WTC11 (cell line): ENCODE measurements around the gene SLC12A8. TPM values are rescaled to one million over a fixed set of nuclear protein-coding genes. Genes with fewer than 3 reads are reported as not detected.

Experiments
- ATAC-seq: fragments of 200-7000 bp; cut with Tn5 transposase; 2 replicates; pipeline ENCODE4 v1.10.0; 2021; ENCODE audit warnings: mild to moderate bottlenecking, moderate library complexity
- CTCF ChIA-PET: fragments of 300-600 bp; sonication (Branson Sonifier 250); formaldehyde crosslinking; loops from one replicate; lab custom pipeline; 2021; ENCODE audit warnings: antibody characterized with exemption; lab: Charles Lee
- POLR2A ChIA-PET: fragments of 350-600 bp; sonication (Branson Sonifier 250); formaldehyde crosslinking; loops from one replicate; lab custom pipeline; 2021; ENCODE audit warnings: antibody characterized with exemption; lab: Charles Lee
- DNase-seq: peaks from one replicate; pipeline ENCODE4 v3.0.0; 2021; ENCODE audit warnings: low spot score
- H3K27ac Mint-ChIP-seq: 2 replicates; pipeline ENCODE4 v1.8.0; 2021; ENCODE audit warnings: mixed read lengths
- H3K27me3 Mint-ChIP-seq: 2 replicates; pipeline ENCODE4 v1.8.0; 2021; ENCODE audit warnings: low read depth, mild to moderate bottlenecking, moderate library complexity, mixed read lengths
- H3K36me3 Mint-ChIP-seq: 2 replicates; pipeline ENCODE4 v1.8.0; 2021; ENCODE audit warnings: mixed read lengths
- H3K4me1 Mint-ChIP-seq: 2 replicates; pipeline ENCODE4 v1.8.0; 2022; ENCODE audit warnings: mixed read lengths
- H3K4me3 Mint-ChIP-seq: 2 replicates; pipeline ENCODE4 v1.8.0; 2021; ENCODE audit warnings: mild to moderate bottlenecking, moderate library complexity, mixed read lengths
- H3K9me3 Mint-ChIP-seq: 2 replicates; pipeline ENCODE4 v1.8.0; 2021; ENCODE audit warnings: mixed read lengths
- ATF1 ChIP-seq: sonication (generic); formaldehyde crosslinking; IDR thresholded peaks from 2 replicates; pipeline ENCODE4 v1.8.1; 2023; ENCODE audit warnings: mild to moderate bottlenecking, moderate library complexity, missing genetic modification reagents
- ELF4 ChIP-seq: sonication (generic); formaldehyde crosslinking; IDR thresholded peaks from 2 replicates; pipeline ENCODE4 v1.8.1; 2022; ENCODE audit warnings: low read depth, mild to moderate bottlenecking, moderate library complexity, missing genetic modification reagents
- EMX1 ChIP-seq: fragments of 250-450 bp; sonication (Bioruptor Pico); IDR thresholded peaks from 2 replicates; pipeline ENCODE4 v1.8.0; 2021; ENCODE audit warnings: mild to moderate bottlenecking
- FOXP1 ChIP-seq: sonication (generic); formaldehyde crosslinking; IDR thresholded peaks from 2 replicates; pipeline ENCODE4 v1.8.0; 2022; ENCODE audit warnings: missing genetic modification reagents, mild to moderate bottlenecking, moderate library complexity, borderline replicate concordance
- GRHL2 ChIP-seq: fragments of 250-450 bp; sonication (Bioruptor Pico); IDR thresholded peaks from 2 replicates; pipeline ENCODE4 v1.8.0; 2022; ENCODE audit warnings: mild to moderate bottlenecking, moderate library complexity; ENCODE audit not compliant: insufficient replicate concordance, severe bottlenecking
- MLX ChIP-seq: sonication (generic); formaldehyde crosslinking; IDR thresholded peaks from 2 replicates; pipeline ENCODE4 v1.8.1; 2023; ENCODE audit warnings: mild to moderate bottlenecking, missing genetic modification reagents, moderate library complexity
- OVOL2 ChIP-seq: fragments of 250-450 bp; sonication (Bioruptor Pico); IDR thresholded peaks from 2 replicates; pipeline ENCODE4 v1.9.0; 2021; ENCODE audit warnings: mild to moderate bottlenecking, borderline replicate concordance
- PREB ChIP-seq: sonication (generic); formaldehyde crosslinking; IDR thresholded peaks from 2 replicates; pipeline ENCODE4 v1.8.1; 2022; ENCODE audit warnings: mild to moderate bottlenecking, missing genetic modification reagents, moderate library complexity, borderline replicate concordance
- RELA ChIP-seq: sonication (generic); formaldehyde crosslinking; IDR thresholded peaks from 2 replicates; pipeline ENCODE4 v1.8.1; 2022; ENCODE audit warnings: missing genetic modification reagents, mild to moderate bottlenecking, borderline replicate concordance
- SP1 ChIP-seq: sonication (generic); formaldehyde crosslinking; conservative IDR thresholded peaks from 2 replicates; pipeline ENCODE4 v1.8.1; 2022; ENCODE audit warnings: missing genetic modification reagents
- STAT6 ChIP-seq: sonication (generic); formaldehyde crosslinking; conservative IDR thresholded peaks from 2 replicates; pipeline ENCODE4 v1.8.1; 2023; ENCODE audit warnings: mild to moderate bottlenecking, low read depth, missing genetic modification reagents, moderate library complexity
- ZNF396 ChIP-seq: fragments of 250-450 bp; sonication (Bioruptor Pico); IDR thresholded peaks from 2 replicates; pipeline ENCODE4 v1.8.0; 2021; ENCODE audit warnings: mild to moderate bottlenecking, moderate library complexity, borderline replicate concordance
- ZNF423 ChIP-seq: fragments of 250-450 bp; sonication (Bioruptor Pico); IDR thresholded peaks from 2 replicates; pipeline ENCODE4 v2.1.2; 2022; ENCODE audit warnings: mild to moderate bottlenecking, moderate library complexity
- ZNF671 ChIP-seq: fragments of 250-450 bp; sonication (Bioruptor Pico); IDR thresholded peaks from 2 replicates; pipeline ENCODE4 v1.8.0; 2021; ENCODE audit warnings: mild to moderate bottlenecking
- total RNA-seq: library from RNA; stranded (reverse); gene quantifications from 3 replicates; pipeline ENCODE4 v1.2.3, GENCODE V29; 2021
- TF ChIP-seq, protein P1 (sequence below): fragments of 250-450 bp; sonication (Bioruptor Pico); IDR thresholded peaks from 2 replicates; pipeline ENCODE4 v1.9.0; 2021; ENCODE audit warnings: moderate library complexity, mild to moderate bottlenecking, inconsistent platforms, borderline replicate concordance
- TF ChIP-seq, protein P2 (sequence below): sonication (generic); formaldehyde crosslinking; IDR thresholded peaks from 2 replicates; pipeline ENCODE4 v1.8.1; 2023; ENCODE audit warnings: mild to moderate bottlenecking, missing genetic modification reagents, borderline replicate concordance
- TF ChIP-seq, protein P3 (sequence below): fragments of 250-450 bp; sonication (Bioruptor Pico); IDR thresholded peaks from 2 replicates; pipeline ENCODE4 v1.9.0; 2021; ENCODE audit warnings: mild to moderate bottlenecking, borderline replicate concordance

The SLC12A8 gene
- total RNA-seq, 1 experiment from 2014 or later, result 9.1 TPM

DNA sequence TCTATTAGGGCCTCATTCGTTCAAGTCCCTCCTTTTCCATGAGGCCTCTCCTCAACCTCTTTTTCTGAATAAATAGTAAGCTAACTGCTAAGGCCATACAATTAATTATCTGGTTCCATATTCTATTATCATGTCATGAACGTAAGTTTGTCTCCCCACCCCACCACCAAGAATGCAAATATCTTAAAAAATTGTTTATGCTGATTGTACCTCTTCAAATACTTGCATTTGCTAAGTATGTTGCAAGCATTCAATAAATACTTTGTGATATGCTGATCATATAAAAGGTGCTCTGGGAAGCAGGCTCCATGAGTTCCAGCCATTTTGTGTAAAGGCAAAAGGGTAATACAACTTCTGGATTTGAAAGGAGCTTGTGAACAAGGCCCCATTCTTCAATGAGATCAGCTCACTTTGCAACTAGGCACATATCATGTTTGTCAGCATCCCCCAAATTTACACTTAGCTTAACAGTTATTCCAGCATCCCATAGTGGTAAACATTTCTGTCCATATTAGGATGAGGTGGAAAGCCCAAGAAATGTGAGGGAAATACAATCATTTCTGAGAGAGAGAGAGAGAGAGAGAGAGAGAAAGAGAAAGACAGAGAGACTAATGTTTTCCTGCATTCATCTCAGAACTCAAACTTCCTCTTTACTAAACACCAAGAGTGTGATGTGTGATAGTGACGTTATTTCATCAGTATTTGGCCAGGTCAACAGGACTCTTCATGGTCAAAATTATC, 33.2 kb downstream of the SLC12A8 start:
- POLR2A ChIA-PET, result no interaction called here
- H3K9me3 Mint-ChIP-seq, result peaks cover 5% of the 10 kb centered on the region
- H3K27ac Mint-ChIP-seq, result no peak overlapping the region; the same call in 1 of the 2 replicates

GRCh38 chr3:125177746-125178145, 34.8 kb downstream of the SLC12A8 start:
- DNase-seq (no peak), ATAC-seq (no peak)
- Mint-ChIP-seq H3K27ac (no peak overlapping the region), H3K4me1 (no peaks in the 10 kb centered on the region; the same call in 1 of the 2 replicates), H3K9me3 (peaks cover 18% of the 10 kb centered on the region), H3K4me3 (no peak overlapping the region), H3K27me3 (no peaks in the 10 kb centered on the region), H3K36me3 (peaks cover 18% of the 10 kb centered on the region)
- ChIA-PET CTCF (no interaction called here), POLR2A (no interaction called here)
- TF ChIP-seq ZNF423 (CRISPR knock-in tag), result no peak
- TF ChIP-seq ZNF671, result no peak
- TF ChIP-seq, protein P1, sequence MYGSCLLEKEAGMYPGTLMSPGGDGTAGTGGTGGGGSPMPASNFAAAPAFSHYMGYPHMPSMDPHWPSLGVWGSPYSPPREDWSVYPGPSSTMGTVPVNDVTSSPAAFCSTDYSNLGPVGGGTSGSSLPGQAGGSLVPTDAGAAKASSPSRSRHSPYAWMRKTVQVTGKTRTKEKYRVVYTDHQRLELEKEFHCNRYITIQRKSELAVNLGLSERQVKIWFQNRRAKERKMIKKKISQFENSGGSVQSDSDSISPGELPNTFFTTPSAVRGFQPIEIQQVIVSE (CRISPR knock-in tag), result no peak
- TF ChIP-seq FOXP1, result no peak
- TF ChIP-seq, protein P2, sequence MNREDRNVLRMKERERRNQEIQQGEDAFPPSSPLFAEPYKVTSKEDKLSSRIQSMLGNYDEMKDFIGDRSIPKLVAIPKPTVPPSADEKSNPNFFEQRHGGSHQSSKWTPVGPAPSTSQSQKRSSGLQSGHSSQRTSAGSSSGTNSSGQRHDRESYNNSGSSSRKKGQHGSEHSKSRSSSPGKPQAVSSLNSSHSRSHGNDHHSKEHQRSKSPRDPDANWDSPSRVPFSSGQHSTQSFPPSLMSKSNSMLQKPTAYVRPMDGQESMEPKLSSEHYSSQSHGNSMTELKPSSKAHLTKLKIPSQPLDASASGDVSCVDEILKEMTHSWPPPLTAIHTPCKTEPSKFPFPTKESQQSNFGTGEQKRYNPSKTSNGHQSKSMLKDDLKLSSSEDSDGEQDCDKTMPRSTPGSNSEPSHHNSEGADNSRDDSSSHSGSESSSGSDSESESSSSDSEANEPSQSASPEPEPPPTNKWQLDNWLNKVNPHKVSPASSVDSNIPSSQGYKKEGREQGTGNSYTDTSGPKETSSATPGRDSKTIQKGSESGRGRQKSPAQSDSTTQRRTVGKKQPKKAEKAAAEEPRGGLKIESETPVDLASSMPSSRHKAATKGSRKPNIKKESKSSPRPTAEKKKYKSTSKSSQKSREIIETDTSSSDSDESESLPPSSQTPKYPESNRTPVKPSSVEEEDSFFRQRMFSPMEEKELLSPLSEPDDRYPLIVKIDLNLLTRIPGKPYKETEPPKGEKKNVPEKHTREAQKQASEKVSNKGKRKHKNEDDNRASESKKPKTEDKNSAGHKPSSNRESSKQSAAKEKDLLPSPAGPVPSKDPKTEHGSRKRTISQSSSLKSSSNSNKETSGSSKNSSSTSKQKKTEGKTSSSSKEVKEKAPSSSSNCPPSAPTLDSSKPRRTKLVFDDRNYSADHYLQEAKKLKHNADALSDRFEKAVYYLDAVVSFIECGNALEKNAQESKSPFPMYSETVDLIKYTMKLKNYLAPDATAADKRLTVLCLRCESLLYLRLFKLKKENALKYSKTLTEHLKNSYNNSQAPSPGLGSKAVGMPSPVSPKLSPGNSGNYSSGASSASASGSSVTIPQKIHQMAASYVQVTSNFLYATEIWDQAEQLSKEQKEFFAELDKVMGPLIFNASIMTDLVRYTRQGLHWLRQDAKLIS (CRISPR knock-in tag), result no peak

More for the DNA sequence above, 33.2 kb downstream of the SLC12A8 start:
- Mint-ChIP-seq H3K4me3 (no peak overlapping the region), H3K27me3 (no peaks in the 10 kb centered on the region), H3K4me1 (peaks cover 8% of the 10 kb centered on the region), H3K36me3 (peaks cover 5% of the 10 kb centered on the region)
- no peak for ATAC-seq
- no peak for DNase-seq
- CTCF ChIA-PET, result interaction anchor here (1.2 kb wide), 2 partner anchors 13 to 29 kb away, joined by 4 to 5 read pairs; no protein-coding TSS in a partner anchor
- TF ChIP-seq EMX1 (CRISPR knock-in tag) (no peak), PREB (CRISPR knock-in tag) (no peak), RELA (CRISPR knock-in tag) (no peak), ATF1 (CRISPR knock-in tag) (no peak), ELF4 (CRISPR knock-in tag) (no peak), SP1 (CRISPR knock-in tag) (no peak), OVOL2 (CRISPR knock-in tag) (no peak), ZNF396 (CRISPR knock-in tag) (no peak), MLX (no peak), STAT6 (no peak), GRHL2 (no peak)
- TF ChIP-seq, protein P3, sequence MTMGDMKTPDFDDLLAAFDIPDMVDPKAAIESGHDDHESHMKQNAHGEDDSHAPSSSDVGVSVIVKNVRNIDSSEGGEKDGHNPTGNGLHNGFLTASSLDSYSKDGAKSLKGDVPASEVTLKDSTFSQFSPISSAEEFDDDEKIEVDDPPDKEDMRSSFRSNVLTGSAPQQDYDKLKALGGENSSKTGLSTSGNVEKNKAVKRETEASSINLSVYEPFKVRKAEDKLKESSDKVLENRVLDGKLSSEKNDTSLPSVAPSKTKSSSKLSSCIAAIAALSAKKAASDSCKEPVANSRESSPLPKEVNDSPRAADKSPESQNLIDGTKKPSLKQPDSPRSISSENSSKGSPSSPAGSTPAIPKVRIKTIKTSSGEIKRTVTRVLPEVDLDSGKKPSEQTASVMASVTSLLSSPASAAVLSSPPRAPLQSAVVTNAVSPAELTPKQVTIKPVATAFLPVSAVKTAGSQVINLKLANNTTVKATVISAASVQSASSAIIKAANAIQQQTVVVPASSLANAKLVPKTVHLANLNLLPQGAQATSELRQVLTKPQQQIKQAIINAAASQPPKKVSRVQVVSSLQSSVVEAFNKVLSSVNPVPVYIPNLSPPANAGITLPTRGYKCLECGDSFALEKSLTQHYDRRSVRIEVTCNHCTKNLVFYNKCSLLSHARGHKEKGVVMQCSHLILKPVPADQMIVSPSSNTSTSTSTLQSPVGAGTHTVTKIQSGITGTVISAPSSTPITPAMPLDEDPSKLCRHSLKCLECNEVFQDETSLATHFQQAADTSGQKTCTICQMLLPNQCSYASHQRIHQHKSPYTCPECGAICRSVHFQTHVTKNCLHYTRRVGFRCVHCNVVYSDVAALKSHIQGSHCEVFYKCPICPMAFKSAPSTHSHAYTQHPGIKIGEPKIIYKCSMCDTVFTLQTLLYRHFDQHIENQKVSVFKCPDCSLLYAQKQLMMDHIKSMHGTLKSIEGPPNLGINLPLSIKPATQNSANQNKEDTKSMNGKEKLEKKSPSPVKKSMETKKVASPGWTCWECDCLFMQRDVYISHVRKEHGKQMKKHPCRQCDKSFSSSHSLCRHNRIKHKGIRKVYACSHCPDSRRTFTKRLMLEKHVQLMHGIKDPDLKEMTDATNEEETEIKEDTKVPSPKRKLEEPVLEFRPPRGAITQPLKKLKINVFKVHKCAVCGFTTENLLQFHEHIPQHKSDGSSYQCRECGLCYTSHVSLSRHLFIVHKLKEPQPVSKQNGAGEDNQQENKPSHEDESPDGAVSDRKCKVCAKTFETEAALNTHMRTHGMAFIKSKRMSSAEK (CRISPR knock-in tag), result no peak
